Pancreas (tissue), 10 donors: ENCODE results near the gene ADM2. TPM values are rescaled to one million over a fixed set of nuclear protein-coding genes. Genes with fewer than 3 reads are reported as not detected.
A peak's percentile ranks its signal among the peaks of the same experiment; 100 is the strongest.

ENCODE experiments used
- ATAC-seq, 4 donors: fragments of 200-7000 bp; cut with Tn5 transposase; one replicate each; pipeline versions ENCODE4 v1.8.0 to v1.9.1; 2020; ENCODE audit warnings: mild to moderate bottlenecking in 4 of 4, moderate library complexity in 4 of 4
- DNase-seq, 6 donors: peaks; one replicate each; pipeline ENCODE4 v3.0.0-alpha.2; 2020
- FAIRE-seq: peaks from 2 replicates; lab custom pipeline; 2012; peaks lifted over from hg19 to GRCh38; lab: Jason Lieb, UNC
- H3K27ac ChIP-seq, 4 donors: fragments of 200-600 bp; sonication (generic); 1 replicate in 3 of 4; 2 replicates in 1 of 4; pipeline versions ENCODE4 v1.5.0 to v1.8.0; 2020
- H3K27me3 ChIP-seq, 4 donors: fragments of 200-600 bp; one replicate each; pipeline ENCODE4 v1.8.0; 2021
- H3K36me3 ChIP-seq, 3 donors: fragments of 200-600 bp; sonication (generic) in 1 of 3; one replicate each; pipeline versions ENCODE4 v1.5.0 to v1.8.0; 2020 to 2021
- H3K4me1 ChIP-seq, 3 donors: fragments of 200-600 bp; one replicate each; pipeline ENCODE4 v1.8.0; 2021
- H3K4me3 ChIP-seq, 4 donors: fragments of 200-600 bp; sonication (generic) in 2 of 4; one replicate each; pipeline versions ENCODE4 v1.5.0 to v1.8.0; 2020 to 2021
- H3K9me3 ChIP-seq, 4 donors: fragments of 200-600 bp; one replicate each; pipeline ENCODE4 v1.8.0; 2021
- WGBS, 2 donors: extraction: QIAGEN DNeasy Blood & Tissue Kit; methylation state at CpG; one replicate each; pipeline ENCODE4 v1.1.7; 2013; 5-methylcytosine and 5-hydroxymethylcytosine counted together
- intact Hi-C, 3 donors: fragments of 100-400 bp; cut with DNase I; formaldehyde crosslinking; loops; one replicate each; pipeline versions ENCODE4 v1.11.1 to v1.14.2; 2022
- polyA plus RNA-seq, 2 donors: library from polyadenylated mRNA; stranded (reverse); fragments of 200-250 nt; gene quantifications; one replicate each; pipeline ENCODE4 v1.2.3, GENCODE V29; 2013
- total RNA-seq, 6 donors: library from RNA; stranded (reverse); fragmentation: NEBNext Ultra II Directional in 4 of 6; extraction: Animal tissue kit (Norgen Biotek cat#: 25700) in 4 of 6; gene quantifications; one replicate each; pipeline versions ENCODE4 v1.2.1 to v1.2.4, GENCODE V29; 2021 to 2023
- TF ChIP-seq, protein P1 (sequence below), 4 donors: fragments of 200-600 bp; sonication (generic) in 3 of 4; IDR thresholded peaks; one replicate each; pipeline versions ENCODE4 v1.5.0 to v1.8.0; 2021; ENCODE audit warnings: antibody characterized with exemption in 4 of 4
- donor health status: healthy with polysubstance abuse.
- donor health status: DM: no; HTN: no; CAD: no; lungs with moderate emphysema.
- donor health status: DM: no; HTN: no; CAD: no.
- donor health status: control.
- donor health status: control.
- donor health status: Bipolar disorder and iron deficiency.
- donor health status: DM: yes; HTN: yes; CAD: no.
- donor health status: DM: no; HTN: no; CAD: no.
- donor health status: DM: no; HTN: no; CAD: no.
- donor health status: DM: yes; HTN: yes; CAD: no.

ADM2 gene
- total and polyA plus RNA-seq, 8 donors = 2.1 to 44.3 (median 5.8) TPM

DNA sequence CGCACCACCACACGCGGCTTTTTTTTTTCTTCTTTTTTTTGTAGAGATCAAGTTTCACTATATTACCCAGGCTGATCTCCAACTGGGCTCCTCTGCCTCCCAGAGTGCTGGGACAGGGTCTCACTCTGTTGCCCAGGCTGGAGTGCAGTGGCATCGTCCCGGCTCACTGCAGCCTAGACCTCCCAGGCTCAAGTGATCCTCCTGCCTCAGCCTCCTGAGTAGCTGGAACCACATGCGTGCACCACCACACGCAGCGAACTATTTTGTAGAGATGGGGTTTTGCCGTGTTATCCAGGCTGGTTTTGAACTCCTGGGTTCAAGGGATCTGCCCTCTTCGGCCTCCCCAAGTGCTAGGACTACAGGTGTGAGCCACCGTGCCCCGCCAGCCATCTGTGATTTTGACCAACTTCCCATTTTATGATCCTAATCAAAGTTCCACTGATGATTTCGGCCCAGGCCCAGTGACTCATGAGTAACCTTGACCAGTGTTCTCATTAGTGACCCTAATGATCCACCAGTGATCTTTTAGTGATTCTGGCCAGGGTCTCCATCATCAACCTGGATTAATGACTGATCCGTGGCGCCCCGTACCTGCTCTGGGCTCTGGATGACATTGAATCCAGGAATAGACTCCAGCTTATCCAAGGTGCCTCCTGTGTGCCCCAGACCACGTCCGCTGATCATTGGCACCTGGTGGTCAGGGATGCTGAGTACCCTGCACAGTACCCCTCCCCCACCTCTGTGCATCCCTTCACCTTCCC lies 46.8 kb downstream of the ADM2 start:
- no peak for ATAC-seq
- Histone ChIP-seq H3K9me3 (no peaks in the 10 kb centered on the region), H3K27me3 (peaks cover 0 to 9% (median 0%) of the 10 kb centered on the region in 4 donors), H3K4me1 (peaks cover 7 to 20% (median 19%) of the 10 kb centered on the region in 3 donors), H3K36me3 (peaks cover 0 to 6% (median 4%) of the 10 kb centered on the region in 3 donors), H3K4me3 (peak overlapping the region in 1 of 4 donors; percentile 60), H3K27ac (peak overlapping the region in 1 of 4 donors; percentile 17)
- intact Hi-C loops = no loop called here
- 87 to 89% methylated on average over 18 of the region's 18 CpGs for WGBS, 2 donors
- TF ChIP-seq, protein P1, sequence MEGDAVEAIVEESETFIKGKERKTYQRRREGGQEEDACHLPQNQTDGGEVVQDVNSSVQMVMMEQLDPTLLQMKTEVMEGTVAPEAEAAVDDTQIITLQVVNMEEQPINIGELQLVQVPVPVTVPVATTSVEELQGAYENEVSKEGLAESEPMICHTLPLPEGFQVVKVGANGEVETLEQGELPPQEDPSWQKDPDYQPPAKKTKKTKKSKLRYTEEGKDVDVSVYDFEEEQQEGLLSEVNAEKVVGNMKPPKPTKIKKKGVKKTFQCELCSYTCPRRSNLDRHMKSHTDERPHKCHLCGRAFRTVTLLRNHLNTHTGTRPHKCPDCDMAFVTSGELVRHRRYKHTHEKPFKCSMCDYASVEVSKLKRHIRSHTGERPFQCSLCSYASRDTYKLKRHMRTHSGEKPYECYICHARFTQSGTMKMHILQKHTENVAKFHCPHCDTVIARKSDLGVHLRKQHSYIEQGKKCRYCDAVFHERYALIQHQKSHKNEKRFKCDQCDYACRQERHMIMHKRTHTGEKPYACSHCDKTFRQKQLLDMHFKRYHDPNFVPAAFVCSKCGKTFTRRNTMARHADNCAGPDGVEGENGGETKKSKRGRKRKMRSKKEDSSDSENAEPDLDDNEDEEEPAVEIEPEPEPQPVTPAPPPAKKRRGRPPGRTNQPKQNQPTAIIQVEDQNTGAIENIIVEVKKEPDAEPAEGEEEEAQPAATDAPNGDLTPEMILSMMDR (IDR thresholded peaks at IDR 0.05) = no peak
- DNase-seq = peak in 1 of 6 donors; percentile 37
- no peak for FAIRE-seq

DNA sequence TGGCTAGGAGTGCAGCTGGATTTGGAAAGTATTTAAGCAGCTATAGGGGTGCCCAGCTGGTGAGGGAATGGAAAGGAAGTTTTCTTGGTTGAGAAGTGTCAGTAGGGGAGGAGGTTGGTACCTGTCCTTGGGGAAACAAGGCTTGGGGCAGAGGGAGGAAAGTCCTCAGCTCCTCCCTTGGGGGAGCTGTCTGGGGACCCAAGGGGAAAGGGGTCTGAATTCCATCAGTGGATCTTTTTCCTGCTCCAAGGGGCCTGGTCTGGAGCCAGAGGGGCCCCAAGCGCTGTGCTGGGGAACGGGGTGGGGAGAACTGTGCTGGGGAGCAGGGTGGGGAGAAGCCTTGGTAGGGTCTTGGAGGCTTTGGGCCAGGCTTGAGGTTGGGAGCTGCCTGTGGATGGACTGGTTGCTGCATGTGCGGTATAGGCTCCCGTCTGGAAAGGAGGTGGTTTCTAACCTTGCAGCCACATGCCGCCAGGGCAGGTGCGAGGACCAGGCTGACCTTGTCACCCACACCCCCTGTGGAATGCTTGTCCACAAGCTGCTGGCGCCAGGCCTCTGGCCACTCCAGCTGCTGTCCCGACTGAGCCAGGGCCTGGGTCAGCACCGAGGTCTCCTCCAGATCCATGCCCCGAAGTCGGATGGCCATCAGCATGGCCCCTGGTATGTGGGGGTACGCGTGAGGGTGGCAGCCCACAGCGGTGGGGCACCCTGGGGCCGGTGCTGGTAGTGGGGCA lies 47.5 kb downstream of the ADM2 start:
- Histone ChIP-seq H3K4me1 (peaks cover 7 to 26% (median 20%) of the 10 kb centered on the region in 3 donors), H3K27ac (peak overlapping the region; percentile 31 to 94 (median 84)), H3K36me3 (no peaks in the 10 kb centered on the region), H3K9me3 (no peaks in the 10 kb centered on the region), H3K27me3 (peaks cover 0 to 9% (median 0%) of the 10 kb centered on the region in 4 donors), H3K4me3 (peak overlapping the region in 2 of 4 donors; percentile 26 to 60)
- FAIRE-seq = no peak
- 59 to 64% methylated on average over 13 to 15 of the region's 15 CpGs for WGBS, 2 donors
- intact Hi-C loops = no loop called here
- peak in 2 of 6 donors; percentile 57 to 60 for DNase-seq
- TF ChIP-seq, protein P1 (IDR thresholded peaks at IDR 0.05) = no peak
- no peak for ATAC-seq

DNA sequence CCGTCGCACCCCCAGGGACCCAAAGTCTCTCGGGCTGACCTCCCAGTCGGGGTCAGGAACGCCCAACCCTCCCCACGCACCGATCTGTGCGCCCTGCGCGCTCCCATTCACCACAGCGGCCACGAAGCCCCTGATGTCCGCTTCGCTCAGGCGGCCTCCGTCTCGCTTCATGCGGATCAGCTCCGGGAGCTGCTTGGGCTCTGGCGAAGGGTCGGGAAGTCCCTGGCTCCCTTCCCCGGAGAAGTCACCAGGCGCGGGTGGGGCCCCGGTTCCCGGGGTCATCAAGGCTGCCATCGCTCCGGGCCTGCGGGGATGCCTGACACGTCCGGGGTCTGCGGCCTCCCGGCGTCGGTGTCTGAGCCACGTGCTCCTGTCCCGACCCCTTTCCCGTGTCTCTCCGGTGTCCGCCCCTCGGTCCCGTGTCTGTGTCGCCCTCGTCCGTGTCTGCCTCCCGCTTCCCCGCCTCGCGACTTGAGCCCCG lies 48.1 kb downstream of the ADM2 start:
- FAIRE-seq = no peak
- H3K9me3 ChIP-seq = no peaks in the 10 kb centered on the region
- ATAC-seq = no peak
- TF ChIP-seq, protein P1 (IDR thresholded peaks at IDR 0.05) = no peak
- peak in 3 of 6 donors; percentile 57 to 88 (median 68) for DNase-seq
- H3K4me1 ChIP-seq = peaks cover 2 to 21% (median 16%) of the 10 kb centered on the region in 3 donors
- H3K4me3 ChIP-seq = peak overlapping the region in 3 of 4 donors; percentile 26 to 60 (median 41)
- H3K36me3 ChIP-seq = no peaks in the 10 kb centered on the region
- intact Hi-C loops = no loop called here
- WGBS, 2 donors = 22 to 24% methylated on average over 47 to 50 of the region's 50 CpGs
- peak overlapping the region; percentile 31 to 94 (median 84) for H3K27ac ChIP-seq
- H3K27me3 ChIP-seq = peaks cover 0 to 9% (median 0%) of the 10 kb centered on the region in 4 donors

DNA sequence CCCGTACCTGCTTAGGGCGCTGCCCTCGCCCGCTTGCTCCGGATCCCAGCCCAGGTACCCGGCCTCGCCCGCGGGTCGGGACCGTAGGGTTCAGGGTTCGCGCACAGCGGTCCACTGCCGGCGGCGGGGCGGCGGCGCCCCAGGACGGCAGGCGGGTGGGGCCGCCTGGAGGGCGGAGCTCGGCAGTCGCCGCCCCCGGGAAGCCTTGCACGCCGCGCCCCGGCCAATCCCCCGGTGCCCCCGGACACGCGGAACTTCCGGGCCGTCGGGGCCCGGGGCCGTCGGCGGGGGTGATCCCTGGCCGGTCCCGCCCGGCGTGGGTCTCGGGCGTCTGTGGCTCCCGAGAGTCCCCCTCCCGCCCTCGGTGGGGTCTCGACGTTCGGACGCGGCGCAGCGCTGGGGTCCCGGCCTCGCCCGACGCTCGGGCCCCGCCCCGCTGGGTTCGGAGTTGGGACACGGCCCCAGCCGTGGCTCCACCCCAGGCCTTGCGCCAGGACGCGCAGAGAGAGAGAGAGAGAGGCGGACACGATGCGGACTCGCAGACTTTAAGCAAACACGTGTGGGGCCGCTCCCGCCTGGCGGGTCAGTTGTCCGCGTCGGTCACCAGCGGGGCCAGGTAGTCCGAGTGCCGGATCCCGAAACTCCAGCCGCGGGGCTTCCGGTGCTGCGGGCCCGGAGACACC lies 48.7 kb downstream of the ADM2 start, which contains the start of gene TYMP:
TYMP (minus strand) TSS at position 116 of the 683 bp plus-strand sequence. CDS start 303 bp downstream, outside the sequence.
- 2% methylated on average over 80 to 92 of the region's 92 CpGs for WGBS, 2 donors
- intact Hi-C loops = no loop called here
- ATAC-seq (peak; percentile 7 to 39 (median 30)), FAIRE-seq (no peak), DNase-seq (peak; percentile 64 to 90 (median 80))
- Histone ChIP-seq H3K4me1 (peaks cover 0 to 20% (median 15%) of the 10 kb centered on the region in 3 donors), H3K27me3 (peaks cover 0 to 9% (median 0%) of the 10 kb centered on the region in 4 donors), H3K36me3 (no peaks in the 10 kb centered on the region), H3K27ac (peak within 1 kb of the TSS; percentile 65 to 94 (median 84)), H3K4me3 (peak within 1 kb of the TSS; percentile 23 to 60 (median 34)), H3K9me3 (no peaks in the 10 kb centered on the region)
- TF ChIP-seq, protein P1 (IDR thresholded peaks at IDR 0.05) = no peak
